Inflammatory macrophage treated with lipopolysaccharide for 4 hours (primary cell): ENCODE data around the gene TMEM50B.
A peak's percentile ranks its signal among the peaks of the same experiment; 100 is the strongest.
"Not testable (repeated sequence)": the region's sequence is repeated elsewhere in the genome, so short reads cannot be mapped to it uniquely, and the experiment has no call there.

Source experiments
- DNase-seq: peaks from one replicate; pipeline ENCODE4 v3.0.0-alpha.2; 2020

The TMEM50B gene

GRCh38 chr21:33425825-33426224, 53.9 kb downstream of the TMEM50B start:
- no peak for DNase-seq

- DNase-seq = no peak
Observed at GRCh38 chr21:33424214-33424613, 55.6 kb downstream of the TMEM50B start.

GRCh38 chr21:33421713-33422393, 57.9 kb downstream of the TMEM50B start:
- DNase-seq = no peak

GRCh38 chr21:33419538-33420123, 60.1 kb downstream of the TMEM50B start:
- peak; percentile 69 for DNase-seq

GRCh38 chr21:33418691-33419090, 61.1 kb downstream of the TMEM50B start:
- DNase-seq = no peak

GRCh38 chr21:33414926-33415325, 64.8 kb downstream of the TMEM50B start:
- DNase-seq = no peak

- DNase-seq = no peak
Observed at GRCh38 chr21:33414068-33414467, 65.7 kb downstream of the TMEM50B start.

GRCh38 chr21:33412832-33413519, 66.8 kb downstream of the TMEM50B start:
- no peak for DNase-seq

GRCh38 chr21:33412439-33412831, 67.3 kb downstream of the TMEM50B start:
- not testable (repeated sequence) for DNase-seq

GRCh38 chr21:33411949-33412430, 67.8 kb downstream of the TMEM50B start:
- DNase-seq = no peak

GRCh38 chr21:33406493-33406892, 73.3 kb downstream of the TMEM50B start:
- DNase-seq = no peak

GRCh38 chr21:33403786-33404585, 75.8 kb downstream of the TMEM50B start:
- DNase-seq = peak; percentile 58

GRCh38 chr21:33403128-33403785, 76.5 kb downstream of the TMEM50B start, which contains the start of gene IFNGR2:
IFNGR2 (plus strand) TSS chr21:33403413; CDS start chr21:33403544, 131 bp downstream.
- peak; percentile 70 for DNase-seq

- peak; percentile 97 for DNase-seq
Observed at GRCh38 chr21:33402001-33402979, 77.5 kb downstream of the TMEM50B start.

- DNase-seq = peak; percentile 77
Observed at GRCh38 chr21:33401630-33401992, 78.2 kb downstream of the TMEM50B start.
